Glomerular visceral epithelial cell (primary cell): Measurements from ENCODE around the gene DOCK11.
A peak's percentile ranks its signal among the peaks of the same experiment; 100 is the strongest.

Source experiments
- DNase-seq: peaks from one replicate; pipeline ENCODE4 v3.0.0-alpha.2; 2016; ENCODE audit errors: extremely low spot score

DOCK11 gene

DNA sequence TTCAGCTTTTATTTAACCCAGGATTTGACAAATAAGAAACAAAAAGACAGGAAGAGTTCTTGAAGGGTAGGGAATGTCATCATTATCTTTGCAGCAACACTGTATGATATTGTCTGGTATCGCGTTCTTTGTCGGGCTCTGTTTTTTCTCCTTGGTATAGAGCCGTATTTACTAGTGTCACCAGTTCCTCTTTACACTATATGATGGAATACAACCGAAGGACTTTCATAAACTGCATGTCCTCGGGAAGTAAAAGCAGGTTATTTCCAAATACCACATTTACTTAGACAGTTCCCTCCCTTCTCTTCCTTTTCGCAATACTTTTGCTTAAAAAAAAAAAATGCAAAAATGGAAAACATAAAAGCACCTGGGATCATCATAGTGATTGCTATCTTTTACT, 135.2 kb downstream of the DOCK11 start:
- DNase-seq = no peak

DNA sequence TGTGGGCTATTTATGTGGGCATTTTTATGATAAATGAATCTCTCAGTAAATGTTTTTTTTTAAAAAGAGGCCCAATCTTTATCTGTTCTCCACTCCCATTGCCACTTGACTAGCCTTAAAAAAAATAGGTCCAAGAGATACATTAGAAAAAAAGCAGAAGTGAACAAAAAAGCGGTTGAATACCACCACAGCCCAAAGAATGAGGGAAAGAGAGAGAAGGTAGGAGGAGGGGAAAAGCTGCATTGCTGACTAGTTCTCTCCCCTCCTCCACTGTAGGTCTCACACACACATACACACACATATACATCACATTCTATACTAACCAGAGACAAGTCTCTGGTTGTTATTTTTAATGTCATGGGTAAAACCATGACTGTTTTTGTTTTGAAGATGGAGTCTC, 136.0 kb downstream of the DOCK11 start:
- DNase-seq = no peak

DNA sequence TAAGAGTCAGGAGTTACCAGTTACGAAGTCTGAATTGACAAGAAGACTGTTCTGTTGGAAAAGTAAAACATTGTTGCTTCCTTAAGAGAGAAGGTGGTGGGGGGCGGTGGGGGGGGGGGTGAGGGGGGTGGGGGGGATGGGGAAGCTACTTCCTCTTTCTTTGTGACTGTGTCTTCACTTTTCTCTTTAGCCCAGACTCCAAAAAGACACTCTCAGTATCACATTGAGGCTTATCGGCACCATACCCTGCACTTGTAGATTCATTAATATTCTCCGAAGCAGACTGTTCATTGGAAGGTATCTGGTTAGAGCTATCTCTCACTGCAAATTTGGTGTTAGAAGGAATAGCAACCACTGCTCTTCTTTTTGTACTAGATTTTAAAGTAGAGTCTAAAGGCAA, 137.2 kb downstream of the DOCK11 start:
- no peak for DNase-seq

DNA sequence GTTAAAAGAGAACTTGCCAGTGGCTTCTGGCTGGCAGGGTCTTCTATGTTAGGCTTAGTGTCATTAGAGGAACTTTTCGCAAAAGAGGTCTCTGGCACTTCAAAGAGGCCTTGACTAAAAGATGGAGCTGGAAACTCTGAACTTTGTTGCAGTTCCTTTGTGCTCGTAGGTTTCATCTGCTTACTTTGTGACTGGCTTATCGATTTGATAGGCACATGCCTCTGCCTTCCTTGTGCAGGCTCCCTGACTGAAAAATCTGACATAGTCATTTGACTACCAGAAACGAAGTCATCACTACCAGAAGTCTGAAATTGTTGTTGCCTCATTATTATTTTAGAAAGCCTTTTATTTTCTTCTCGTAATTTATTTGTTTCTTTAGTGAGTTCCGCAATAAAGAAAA, 137.9 kb downstream of the DOCK11 start:
- DNase-seq = no peak

DNA sequence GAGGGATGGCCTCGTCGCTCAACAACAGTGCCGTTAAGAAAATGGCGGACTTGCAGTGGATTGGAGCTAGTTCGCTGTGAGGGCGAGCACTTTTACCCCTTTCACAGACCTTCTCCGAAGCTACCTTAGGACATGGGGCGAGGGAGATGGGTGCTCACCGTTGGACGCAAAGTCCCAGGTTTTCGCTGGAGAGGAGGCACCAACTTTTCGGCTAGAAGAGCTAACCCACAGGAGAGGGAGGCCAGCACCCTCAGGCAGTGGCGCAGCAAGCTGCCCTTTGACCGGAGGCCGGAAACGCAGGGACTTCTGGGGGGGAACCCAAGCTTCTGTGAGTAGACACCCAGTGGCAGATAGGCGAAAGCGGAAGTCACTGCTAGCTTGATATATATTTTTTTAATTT, 138.7 kb downstream of the DOCK11 start:
- no peak for DNase-seq

DNA sequence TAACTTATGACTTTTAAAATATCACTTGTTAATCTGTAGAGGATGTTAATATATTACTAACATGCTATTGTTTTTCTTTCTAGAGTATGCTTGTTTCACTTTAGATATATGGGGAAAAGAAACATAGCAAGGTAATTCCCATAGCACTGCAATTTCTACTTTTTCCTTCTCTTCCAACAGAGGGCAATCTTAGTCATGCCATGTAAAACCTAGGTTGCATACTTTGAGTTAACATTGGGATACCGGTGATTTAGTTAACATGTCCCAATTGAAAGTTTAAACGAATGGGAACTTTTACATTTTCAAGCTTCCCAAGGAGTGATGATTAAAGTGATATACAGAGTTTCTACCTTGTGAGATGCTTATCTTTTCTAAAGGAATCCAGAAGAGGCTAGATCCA, 142.4 kb downstream of the DOCK11 start:
- no peak for DNase-seq

DNA sequence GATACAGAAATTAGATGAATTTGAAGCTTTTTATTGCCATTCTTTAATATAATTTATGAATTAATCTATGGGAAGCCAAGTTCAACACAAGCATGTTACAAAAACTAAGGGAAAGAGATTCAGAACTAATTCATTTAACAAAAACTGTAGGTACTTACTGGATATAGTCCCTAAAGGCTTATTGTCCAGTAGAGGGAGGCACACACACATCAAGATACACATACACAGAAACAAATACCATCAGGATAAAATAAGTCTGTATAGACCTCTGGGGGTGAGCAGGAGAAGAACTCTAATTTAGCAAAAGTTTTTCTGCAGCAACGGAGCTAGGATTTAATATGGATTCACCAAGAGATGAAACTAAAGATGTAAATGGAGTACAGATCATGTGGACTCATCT, 148.8 kb downstream of the DOCK11 start:
- DNase-seq = peak; percentile 16

DNA sequence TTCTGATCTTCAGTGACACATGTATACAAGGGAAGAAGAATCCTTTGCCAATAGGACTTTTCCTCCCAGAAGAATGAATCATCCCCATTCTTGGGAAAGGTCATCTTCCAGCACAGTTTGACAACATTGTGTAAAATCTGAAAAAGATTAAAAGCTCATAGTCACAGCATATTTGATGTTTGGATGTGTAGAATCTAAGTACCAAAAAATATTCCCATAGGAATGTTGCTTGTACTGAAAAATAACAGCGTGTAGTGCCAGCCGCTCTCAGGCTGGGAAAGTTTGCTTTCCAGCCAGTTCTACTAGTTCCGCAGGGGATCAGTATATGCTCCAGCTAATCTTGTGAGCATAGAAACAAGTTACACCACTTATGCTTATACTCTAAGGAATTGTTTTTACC, 157.1 kb downstream of the DOCK11 start:
- DNase-seq = no peak

DNA sequence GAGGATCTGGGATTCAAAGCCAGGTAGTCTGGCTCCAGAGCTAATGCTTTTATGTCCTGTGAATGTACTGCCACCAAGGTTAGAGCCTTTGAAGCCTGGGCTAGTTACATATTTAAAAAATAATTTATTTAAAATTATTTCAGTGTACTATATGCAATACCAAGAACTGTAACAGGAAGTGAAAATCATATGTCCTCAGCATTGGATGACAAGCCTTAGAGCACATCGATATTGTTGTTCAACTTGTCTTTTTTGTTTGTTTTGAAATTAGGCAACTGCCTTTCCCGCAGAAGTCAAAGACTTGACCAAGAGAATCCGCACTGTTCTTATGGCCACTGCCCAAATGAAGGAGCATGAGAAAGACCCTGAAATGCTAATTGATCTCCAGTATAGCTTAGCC, 158.7 kb downstream of the DOCK11 start:
- no peak for DNase-seq

DNA sequence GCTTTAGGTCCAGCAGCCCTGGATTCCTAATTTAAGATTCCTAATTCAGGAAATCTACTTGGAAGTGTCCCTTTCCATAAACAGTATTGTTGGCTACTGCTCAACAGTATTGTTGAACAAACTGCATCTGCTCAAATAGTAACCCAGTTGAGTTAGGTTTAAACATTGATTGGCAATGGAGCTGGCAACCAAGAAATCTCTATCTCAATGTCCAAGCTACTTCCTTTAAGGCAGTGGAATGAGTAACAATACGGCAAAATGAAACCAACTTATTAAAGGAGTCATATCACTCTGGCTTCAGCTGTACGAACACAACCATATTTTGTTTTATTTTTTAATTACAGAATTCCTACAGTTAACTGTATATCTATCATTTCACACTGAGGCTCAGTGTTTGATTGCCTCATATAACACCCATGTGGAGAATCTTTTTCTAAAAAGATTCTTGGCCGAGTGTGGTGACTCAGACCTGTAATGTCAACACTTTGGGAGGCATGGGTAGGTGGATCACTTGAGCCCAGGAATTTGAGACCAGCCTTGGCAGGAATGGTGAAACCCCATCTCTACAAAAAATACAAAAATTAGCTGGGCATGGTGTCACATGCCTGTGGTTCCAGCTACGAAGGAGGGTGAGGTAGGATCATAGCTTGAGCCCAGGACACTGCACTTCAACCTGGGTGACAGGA, 160.1 kb downstream of the DOCK11 start:
- DNase-seq = peak; percentile 31

DNA sequence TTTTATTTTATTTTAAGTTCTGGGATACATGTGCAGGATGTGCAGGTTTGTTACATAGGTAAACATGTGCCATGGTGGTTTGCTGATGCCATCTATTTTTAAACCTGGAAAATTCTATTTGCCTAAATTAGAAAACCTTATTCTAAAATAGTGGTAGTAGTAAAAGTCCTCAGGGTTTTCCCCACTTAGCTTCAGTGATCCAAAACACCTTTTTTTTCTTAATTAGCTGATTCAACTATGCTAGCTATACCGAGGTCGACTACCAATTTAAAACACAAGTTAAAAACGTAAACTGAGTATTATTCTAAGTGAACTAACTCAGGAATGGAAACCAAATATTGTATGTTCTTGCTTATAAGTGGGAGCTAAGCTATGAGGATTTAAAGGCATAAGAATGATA, 161.8 kb downstream of the DOCK11 start:
- no peak for DNase-seq

DNA sequence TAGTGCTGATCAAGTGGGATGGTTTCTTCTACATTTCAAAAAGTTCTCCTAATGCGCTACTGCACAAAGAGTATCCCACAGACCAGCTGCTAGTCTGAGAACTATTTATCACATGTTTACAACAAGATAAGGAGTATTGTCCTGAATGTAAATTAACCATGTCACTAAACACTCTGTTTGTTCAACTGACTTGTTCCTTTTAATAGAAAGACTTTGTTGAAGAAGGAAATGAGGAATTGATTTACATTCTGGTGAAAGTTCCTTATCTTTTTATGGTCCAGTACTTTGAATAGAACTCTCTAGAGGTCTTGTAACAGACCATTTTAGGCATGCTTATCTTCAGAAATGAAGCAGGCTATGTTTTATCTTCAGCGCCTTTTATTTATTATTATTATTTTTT, 164.5 kb downstream of the DOCK11 start:
- no peak for DNase-seq

DNA sequence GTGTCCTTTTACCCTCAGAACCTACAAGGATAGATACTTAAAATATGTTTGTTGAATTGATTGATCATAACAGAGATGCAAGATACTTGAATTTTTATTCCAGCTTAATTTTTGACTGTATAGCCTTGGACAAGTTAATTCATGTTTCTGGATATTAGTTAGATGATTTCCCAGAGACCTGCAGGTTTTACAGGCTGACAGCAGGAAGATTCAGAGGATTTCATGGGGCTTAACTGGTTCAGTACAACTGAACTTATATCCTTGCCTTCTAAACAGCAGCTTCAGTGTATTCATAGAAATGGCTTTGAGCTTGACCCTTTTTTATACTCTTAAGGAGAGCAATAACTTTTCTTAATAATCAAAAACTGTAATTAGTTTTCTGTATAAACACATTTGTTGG, 169.6 kb downstream of the DOCK11 start:
- no peak for DNase-seq

DNA sequence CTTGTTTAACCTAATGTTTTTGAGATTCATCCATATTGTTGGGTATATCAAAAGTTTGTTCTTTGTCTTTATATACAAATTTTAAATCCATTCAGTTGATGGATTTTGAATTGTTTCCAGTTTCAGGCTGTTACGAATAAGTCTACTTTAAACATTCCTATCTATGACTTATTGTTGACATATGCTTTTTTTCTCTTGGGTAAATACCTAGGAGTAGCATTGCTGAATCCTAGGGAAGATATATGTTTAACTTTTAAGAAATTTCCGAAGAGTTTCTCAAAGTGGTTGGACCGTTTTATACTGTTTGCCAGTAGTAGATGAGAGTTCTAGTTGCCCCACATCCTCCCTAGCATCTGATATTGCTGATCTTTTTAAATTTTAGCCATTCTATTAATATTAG, 170.9 kb downstream of the DOCK11 start:
- DNase-seq = no peak

DNA sequence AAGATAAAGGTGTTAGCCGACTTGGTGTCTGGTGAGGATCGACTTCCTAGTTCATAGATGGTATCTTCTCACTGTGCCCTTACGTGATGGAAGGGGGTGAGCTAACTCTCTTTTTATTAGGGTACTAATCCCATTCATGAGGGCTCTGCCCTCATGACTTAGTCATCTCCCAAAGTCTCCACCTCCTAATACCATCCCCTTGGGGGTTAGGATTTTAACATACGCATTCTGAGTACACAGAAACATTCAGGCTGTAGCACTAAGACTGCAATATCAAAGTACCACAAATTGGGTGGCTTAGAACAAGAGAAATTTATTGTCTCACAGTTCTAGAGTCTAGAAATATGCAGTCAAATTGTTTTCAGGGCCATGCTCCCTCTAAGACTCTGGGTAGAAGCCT, 173.8 kb downstream of the DOCK11 start:
- no peak for DNase-seq

DNA sequence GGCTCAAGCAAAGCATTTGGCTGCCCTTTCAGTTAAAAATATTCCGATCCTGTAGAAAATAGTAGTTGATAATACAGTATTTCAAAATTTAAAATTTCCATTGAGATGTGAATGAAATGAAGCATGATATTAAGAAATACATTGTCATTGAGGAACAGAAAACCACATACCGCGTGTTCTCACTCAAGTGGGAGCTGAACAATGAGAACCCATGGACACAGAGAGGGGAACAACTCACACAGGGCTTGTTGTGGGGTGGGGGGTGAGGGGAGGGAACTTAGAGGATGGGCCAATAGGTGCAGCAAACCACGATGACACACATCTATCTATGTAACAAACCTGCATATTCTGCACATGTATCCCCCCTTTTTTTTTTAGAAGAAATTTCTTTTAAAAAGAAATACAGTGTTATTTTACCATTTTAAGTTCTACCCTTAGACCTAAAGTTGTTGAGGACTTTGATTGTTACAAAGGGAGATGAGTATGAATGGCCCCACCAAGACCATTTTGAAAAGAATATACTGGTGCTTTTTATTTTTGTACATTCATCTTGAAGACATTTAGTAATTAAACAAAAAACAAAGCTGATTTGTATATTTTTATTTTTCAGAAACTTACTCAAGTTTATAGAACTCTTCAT, 179.8 kb downstream of the DOCK11 start:
- DNase-seq = no peak

DNA sequence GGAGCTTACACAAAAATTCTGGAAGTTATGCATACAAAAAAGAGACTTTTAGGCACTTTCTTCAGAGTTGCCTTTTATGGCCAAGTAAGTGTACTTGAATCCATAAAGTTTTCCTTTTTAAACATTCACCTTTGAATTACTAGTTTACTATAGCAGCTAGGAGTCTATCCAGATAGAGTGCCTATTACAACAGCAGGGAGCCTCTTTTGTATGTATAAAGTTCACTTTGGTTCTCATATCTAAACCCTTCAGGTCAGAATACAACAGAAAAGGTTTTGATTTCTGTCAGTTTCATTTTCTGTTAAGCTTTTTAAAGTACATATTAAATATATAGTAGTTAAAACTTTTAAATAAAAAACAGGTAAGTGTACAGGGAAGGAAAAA, 180.3 kb downstream of the DOCK11 start:
- no peak for DNase-seq

DNA sequence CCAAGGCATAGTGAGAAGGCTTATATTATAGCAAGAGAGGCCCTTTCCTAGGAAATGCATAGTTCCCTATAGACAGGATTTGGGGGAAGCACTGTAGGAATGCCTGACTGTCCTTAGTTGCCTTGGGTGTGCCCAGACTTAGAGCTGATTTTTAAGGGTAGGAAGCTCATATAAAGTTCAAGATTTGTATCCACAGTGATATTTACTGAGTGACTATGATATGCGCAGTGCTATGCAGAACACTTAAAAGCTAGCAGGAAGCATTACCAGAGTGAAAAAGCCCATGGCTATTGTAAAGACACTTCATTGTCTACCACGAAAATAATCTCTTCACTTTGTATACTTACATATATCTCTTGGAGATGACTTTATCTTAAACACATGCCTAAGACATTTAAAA, 181.7 kb downstream of the DOCK11 start:
- no peak for DNase-seq

DNA sequence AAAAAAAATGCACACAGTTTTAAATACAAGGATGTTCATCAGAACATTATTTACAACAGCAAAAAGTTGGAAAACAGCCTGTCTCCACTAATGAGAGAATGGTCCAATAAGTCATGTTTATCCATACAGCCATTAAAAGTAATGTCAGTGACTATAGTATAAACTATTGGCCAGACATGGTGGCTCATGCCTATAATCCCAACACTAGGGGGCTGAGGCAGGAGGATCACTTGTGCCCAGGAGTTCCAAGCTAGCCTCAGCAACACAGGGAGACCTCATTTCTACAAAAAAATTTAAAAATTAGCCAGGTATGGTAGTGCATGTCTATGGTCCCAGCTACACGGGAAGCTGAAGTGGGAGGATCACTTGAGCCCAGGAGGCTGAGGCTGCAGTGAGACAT, 183.7 kb downstream of the DOCK11 start:
- DNase-seq = no peak

DNA sequence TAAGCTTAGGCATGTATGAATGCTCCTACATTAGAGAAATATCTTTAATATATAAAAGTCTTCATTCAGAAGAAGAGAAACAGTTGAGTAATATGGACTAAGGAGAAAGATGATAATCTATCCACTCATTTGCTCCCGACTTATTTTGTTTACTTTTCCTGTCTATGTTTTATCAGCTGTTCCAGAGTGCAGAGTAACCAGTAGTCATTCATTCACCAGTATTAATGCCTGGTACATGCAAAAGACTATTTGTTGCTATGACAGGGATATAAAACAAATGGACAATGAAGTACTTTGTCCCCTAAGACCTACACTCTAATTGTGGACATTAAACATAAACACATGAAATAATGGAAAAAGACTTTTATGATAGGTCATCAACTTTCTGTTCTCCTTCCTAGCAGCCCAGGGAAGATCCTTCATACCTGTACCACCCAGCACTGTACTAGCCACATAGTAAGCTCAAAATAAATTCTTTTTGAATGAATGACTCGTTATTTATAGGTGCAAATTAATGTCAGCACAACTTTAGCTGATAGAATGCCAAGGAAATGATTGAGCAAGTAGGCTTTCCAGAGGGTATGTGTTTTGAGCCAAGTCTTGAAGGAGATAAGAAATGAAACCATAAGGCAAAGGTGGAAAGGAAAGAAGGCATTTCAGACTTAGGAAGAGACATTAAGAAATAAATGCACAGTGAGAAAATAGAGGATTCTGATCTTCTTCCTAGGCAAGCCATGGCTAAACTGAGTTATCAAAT, 186.8 kb downstream of the DOCK11 start:
- DNase-seq = no peak

DNA sequence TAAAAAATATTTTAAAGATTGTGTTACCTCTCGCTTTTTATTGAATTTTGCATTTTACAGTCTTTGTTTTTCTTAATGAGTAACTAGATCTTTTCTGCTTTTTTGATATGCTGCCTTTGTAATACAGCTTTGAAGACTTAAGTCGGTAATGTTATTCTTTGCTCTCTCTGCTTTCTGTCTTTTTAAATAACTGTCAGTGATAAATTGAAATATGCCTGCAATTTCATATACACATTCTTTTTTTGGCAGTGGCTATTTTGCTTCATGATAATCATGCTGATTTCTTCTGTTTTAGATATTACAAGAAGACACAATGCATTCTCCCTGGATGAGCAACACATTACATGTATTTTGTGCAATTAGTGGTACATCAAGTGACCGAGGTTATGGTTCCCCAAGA, 189.8 kb downstream of the DOCK11 start:
- no peak for DNase-seq

DNA sequence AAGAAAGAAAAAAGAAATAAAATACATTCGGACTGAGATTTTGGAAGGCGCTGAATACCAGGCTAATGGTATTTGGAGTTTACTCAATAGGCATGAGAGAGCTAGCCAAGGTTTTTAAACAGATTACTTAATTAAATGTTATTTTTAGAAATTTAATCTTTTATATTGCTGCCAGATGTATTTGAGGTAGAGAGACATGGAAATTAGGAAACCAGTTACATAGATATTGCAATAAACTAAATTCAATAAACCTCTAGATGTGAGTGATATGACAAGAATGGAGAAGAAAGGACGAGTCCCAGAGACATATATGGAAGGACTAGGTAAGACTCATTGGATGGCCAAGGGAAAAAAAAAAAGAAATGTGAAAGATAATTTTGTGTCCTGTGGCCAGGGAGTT, 193.3 kb downstream of the DOCK11 start:
- no peak for DNase-seq

DNA sequence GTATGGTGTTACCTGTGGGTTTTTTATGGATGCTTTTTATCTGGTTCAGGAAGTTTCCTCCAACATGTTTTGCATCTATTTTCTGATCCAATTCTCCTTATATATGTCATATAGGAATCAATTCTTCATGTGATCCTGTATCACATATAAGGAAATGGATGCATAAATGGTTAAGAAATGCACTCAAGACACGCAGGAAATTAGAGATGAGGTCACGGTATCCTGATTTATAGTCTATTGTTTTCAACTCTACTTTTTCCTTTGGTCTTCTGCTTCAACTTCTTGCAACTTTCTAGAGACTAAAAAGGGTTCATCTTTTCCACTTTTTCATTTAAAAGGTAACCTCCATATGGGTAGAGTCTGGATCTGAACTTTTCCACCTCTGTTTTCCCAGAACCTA, 198.2 kb downstream of the DOCK11 start:
- DNase-seq = no peak
